ENCODE measurements around the gene OLFM1.
"Not testable (repeated sequence)": the region's sequence is repeated elsewhere in the genome, so short reads cannot be mapped to it uniquely, and the experiment has no call there.

Gene OLFM1

DNA sequence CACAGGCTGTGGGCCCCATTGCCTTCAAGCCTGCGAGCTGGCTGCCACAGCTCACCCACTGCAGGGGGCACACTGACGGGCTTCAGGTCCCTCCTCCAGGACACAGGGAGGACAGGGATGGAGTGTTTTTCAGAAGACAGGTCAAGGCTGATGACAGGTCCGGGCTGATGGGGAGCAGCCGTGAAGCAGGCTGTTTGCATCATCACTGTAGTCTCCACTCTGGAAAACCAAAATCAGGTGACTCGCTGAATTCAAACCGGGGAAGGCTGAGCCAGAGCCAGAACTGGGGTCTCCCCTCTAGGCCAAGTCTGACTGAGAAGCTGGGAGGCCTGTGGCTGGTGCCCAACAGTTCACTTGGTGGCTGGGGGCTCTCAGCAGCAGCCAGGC lies 48.5 kb downstream of the OLFM1 start:
- H3K27me3 Mint-ChIP-seq, result peaks cover 45% of the 10 kb centered on the region
- H3K27ac Mint-ChIP-seq, result no peak overlapping the region
- H3K9me3 Mint-ChIP-seq, result no peaks in the 10 kb centered on the region
- ATAC-seq, result no peak
- H3K36me3 Mint-ChIP-seq, result no peaks in the 10 kb centered on the region
- no peaks in the 10 kb centered on the region for H3K4me1 Mint-ChIP-seq
- H3K4me3 Mint-ChIP-seq, result no peak overlapping the region

DNA sequence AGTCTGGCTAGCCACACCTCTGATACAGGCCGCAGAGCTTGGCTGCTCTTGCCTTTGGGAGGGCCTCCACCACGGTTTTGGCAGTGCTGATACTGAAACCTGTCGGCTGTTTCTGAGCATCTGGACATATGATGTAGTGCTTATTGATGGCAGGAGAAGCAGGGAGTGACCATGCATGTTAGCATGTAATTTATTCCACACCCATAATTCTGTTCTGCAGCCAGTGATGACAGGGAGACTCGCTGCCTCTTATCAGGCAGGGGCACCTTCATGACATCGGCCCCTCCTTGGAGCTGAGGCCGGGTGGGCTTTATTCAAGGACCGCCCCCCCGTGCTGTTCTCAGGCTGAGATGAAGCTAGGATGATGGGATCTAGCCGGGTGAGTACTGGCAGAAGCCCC lies 49.0 kb downstream of the OLFM1 start:
- Mint-ChIP-seq H3K27me3 (peaks cover 40% of the 10 kb centered on the region), H3K9me3 (no peaks in the 10 kb centered on the region), H3K36me3 (no peaks in the 10 kb centered on the region), H3K4me1 (no peaks in the 10 kb centered on the region), H3K27ac (no peak overlapping the region), H3K4me3 (no peak overlapping the region)
- ATAC-seq, result no peak

DNA sequence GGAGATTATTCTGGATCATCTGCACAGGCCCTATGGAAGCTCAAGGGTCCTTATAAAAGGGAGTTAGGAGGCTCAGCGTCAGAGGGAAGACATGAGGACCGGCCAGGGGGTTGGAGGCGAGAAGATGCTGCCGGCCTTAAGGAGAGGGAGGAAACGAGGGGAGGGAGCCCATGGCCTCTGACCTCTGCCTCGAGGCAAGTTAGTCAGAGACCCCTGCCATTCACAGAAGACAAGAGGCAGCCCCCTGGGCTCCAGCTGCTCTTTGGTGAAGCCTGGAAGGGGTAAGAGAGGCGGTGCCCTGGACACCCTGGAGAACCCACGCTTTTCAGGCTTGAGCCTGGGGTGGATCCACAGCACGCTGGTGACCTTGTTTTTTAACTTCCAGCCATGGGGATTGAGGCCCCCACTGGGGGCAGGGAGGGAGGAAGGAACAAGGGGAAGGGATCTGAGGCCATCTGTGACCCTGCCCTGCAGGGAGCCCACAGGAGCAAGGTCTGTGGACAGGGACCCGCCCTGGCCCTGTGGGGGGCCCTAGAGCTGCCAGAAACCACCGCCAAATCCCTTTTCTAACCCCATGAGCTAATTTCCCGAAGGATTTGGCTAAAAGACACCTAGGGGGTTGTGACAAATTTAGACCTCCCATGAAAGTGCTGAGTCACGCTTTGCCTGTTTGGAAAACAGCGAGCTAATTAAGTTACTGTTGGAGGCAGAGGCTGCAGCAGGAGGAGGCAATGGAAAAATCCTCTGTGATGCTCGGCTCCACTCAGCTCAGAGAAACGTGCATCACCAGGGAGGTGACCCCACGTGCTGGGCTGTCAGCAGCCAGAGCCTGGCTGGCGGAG lies 49.7 kb downstream of the OLFM1 start:
- H3K9me3 Mint-ChIP-seq, result no peaks in the 10 kb centered on the region
- ATAC-seq, result no peak
- H3K36me3 Mint-ChIP-seq, result no peaks in the 10 kb centered on the region
- no peak overlapping the region for H3K27ac Mint-ChIP-seq
- H3K4me1 Mint-ChIP-seq, result no peaks in the 10 kb centered on the region
- H3K4me3 Mint-ChIP-seq, result no peak overlapping the region
- peaks cover 33% of the 10 kb centered on the region for H3K27me3 Mint-ChIP-seq

DNA sequence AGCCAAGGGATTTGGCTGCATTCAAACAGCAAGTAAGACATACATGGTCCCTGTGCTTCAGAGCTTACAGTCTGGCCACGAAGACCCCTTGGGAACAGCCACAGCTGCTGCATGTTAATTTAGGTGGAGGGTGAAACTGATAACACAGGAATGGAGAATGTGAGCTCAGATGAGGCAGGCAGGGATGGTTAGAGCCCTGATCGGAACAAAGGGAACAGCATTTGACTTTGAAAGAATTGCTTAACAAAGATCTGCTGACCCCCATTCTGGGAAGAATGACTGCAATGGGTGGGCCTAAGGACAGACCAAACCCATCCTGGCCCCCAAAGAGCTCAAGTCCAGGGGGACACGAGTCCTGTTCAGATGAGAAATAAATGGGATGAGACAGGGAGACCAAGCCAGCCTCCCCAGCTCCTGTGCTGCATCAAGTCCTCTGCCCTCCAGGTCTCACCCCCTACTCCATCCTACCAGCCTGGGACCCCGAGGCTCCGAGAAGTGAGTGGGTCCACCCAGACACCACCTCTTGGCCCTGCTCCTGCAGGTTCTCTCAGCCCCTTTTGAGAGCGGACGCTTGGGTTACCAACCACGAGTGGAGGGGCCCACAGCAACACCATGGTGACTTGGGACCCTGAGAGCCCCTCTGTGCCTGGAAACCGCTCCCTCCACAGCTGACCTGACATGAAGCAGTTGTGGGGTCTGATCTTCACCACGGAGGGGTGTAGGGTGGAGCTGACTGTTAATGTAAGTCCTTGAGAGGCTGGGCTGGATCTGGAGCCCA lies 50.8 kb downstream of the OLFM1 start:
- H3K27me3 Mint-ChIP-seq, result peaks cover 23% of the 10 kb centered on the region
- ATAC-seq, result no peak
- no peak overlapping the region for H3K27ac Mint-ChIP-seq
- no peaks in the 10 kb centered on the region for H3K9me3 Mint-ChIP-seq
- no peaks in the 10 kb centered on the region for H3K36me3 Mint-ChIP-seq
- H3K4me1 Mint-ChIP-seq, result no peaks in the 10 kb centered on the region
- no peak overlapping the region for H3K4me3 Mint-ChIP-seq

DNA sequence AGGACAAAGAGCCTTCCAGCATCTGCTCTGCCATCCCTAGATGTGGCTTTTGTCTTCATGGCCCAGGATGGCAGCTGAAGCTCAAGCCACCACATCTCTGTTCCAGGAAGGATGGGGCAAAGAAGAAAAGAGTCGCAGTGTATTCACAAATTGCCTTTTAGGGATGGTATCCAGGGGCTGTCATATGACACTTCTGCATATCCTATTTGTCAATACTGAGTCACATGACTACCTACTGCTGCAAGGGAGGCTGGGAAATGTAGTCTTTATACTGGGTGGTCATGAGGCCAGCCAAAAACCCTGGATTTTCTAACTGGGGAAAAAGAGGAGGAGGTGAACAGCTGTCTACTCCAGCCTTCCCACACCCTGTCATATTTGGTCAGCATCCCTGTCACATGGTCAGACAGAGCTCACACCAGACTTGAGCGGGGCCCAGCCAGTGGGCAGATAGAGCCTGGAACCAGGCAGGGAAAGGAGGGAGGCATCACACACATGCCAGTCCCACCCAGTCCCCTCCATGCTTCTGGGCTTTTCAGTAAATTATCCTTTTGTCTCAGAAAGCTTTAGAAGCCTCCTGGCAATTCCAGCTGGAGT lies 52.0 kb downstream of the OLFM1 start:
- no peaks in the 10 kb centered on the region for H3K9me3 Mint-ChIP-seq
- H3K27me3 Mint-ChIP-seq, result peaks cover 25% of the 10 kb centered on the region
- H3K36me3 Mint-ChIP-seq, result no peaks in the 10 kb centered on the region
- no peak overlapping the region for H3K27ac Mint-ChIP-seq
- no peak overlapping the region for H3K4me3 Mint-ChIP-seq
- no peak for ATAC-seq
- no peaks in the 10 kb centered on the region for H3K4me1 Mint-ChIP-seq

DNA sequence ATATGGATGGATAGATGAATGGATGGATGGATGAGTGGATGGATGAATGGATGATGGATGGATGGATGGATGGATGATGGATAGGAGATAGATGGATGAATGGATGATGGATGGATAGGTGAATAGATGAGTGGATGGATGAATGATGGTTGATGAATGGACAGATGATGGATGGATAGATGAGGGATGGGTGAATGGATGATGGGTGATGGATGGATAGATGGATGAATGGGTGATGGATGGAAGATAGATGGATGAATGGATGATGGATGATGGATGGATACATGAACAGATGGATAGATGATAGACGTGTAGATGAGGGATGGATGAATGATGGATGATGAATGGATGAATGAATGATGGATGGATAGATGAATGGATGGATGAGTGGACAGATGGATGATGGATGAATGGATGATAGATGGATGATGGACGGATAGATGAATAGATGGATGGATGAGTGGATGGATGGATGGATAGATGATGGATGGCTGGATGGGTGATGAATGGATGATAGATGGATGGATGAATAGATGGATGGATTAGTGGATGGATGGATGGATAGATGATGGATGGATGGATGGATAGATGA lies 53.8 kb downstream of the OLFM1 start:
- Mint-ChIP-seq H3K36me3 (no peaks in the 10 kb centered on the region), H3K27me3 (peaks cover 29% of the 10 kb centered on the region), H3K27ac (no peak overlapping the region), H3K4me3 (no peak overlapping the region), H3K9me3 (no peaks in the 10 kb centered on the region), H3K4me1 (no peaks in the 10 kb centered on the region)
- no peak for ATAC-seq

DNA sequence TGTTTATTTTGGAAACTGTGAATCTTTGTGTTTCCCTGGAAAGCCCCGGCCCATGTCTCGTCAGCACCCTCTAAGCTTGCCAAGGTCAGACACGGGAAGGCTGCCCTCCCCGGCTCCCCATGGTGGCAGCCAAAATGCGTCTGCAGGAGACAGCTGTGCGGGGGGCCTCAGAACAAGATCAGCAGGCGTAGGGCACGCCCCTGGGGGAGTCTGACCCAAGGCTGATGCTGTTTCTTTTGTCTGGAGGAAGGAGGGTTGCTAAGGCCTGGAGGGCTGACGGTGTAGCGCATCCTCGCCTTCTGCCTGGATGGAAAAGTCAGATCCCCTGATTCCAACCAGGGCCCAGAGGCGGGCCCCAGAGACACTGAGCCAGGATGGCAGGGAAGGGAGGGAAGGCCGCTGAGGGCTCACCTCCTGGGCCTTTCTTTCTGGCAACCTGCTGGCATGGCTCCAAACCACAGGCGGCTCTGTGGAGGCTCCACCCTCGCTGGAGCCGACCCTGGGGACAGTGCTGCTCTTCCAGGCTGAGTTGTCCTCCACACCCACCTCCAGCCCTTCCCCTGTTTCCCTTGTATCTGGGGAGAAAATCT lies 57.2 kb downstream of the OLFM1 start:
- ATAC-seq, result no peak
- no peaks in the 10 kb centered on the region for H3K4me1 Mint-ChIP-seq
- peaks cover 3% of the 10 kb centered on the region for H3K9me3 Mint-ChIP-seq
- H3K4me3 Mint-ChIP-seq, result no peak overlapping the region
- H3K27ac Mint-ChIP-seq, result no peak overlapping the region
- no peaks in the 10 kb centered on the region for H3K36me3 Mint-ChIP-seq
- H3K27me3 Mint-ChIP-seq, result peaks cover 29% of the 10 kb centered on the region

DNA sequence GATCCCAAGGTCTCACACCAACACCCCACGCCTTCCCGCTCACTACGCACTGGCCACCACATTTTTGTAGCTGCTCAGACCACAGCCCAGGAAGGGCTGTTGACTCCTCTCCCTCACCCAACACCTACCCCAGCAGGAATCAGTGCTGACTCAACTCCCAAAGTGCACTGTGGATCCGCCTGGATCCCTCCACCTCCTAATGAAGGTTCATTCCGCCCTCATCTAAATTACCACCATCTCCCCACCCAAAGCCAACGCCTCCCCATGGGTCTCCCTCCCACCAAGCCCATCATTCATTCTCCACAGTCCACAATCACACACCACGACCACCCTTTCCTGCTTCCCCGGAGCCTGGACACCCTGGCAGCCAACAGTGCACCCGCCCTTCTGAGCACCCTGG lies 57.8 kb downstream of the OLFM1 start:
- H3K27me3 Mint-ChIP-seq, result peaks cover 29% of the 10 kb centered on the region
- no peaks in the 10 kb centered on the region for H3K36me3 Mint-ChIP-seq
- no peaks in the 10 kb centered on the region for H3K4me1 Mint-ChIP-seq
- ATAC-seq, result no peak
- H3K4me3 Mint-ChIP-seq, result no peak overlapping the region
- H3K27ac Mint-ChIP-seq, result no peak overlapping the region
- H3K9me3 Mint-ChIP-seq, result peaks cover 3% of the 10 kb centered on the region

DNA sequence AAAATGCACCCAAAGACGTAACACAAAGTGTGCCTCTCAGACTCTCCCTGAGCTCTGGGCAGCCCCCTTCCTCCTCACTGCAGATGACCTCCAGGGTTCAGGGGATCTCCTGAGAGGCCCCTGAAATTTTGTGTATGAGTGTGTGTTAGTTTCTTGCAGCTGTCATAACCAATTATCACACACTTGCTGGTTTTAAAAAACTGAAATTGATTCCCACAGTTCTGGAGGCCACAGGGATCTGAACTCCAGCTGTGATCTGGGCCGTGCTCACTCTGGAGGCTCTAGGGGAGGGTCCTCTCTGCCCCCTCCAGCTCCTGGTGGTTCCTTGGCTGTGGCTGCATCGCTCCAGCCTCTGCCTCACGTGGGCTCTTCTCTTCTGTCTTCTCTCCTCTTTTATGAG lies 58.8 kb downstream of the OLFM1 start:
- peaks cover 29% of the 10 kb centered on the region for H3K27me3 Mint-ChIP-seq
- H3K4me1 Mint-ChIP-seq, result no peaks in the 10 kb centered on the region
- no peaks in the 10 kb centered on the region for H3K36me3 Mint-ChIP-seq
- H3K27ac Mint-ChIP-seq, result no peak overlapping the region
- H3K9me3 Mint-ChIP-seq, result peaks cover 7% of the 10 kb centered on the region
- no peak overlapping the region for H3K4me3 Mint-ChIP-seq
- no peak for ATAC-seq

DNA sequence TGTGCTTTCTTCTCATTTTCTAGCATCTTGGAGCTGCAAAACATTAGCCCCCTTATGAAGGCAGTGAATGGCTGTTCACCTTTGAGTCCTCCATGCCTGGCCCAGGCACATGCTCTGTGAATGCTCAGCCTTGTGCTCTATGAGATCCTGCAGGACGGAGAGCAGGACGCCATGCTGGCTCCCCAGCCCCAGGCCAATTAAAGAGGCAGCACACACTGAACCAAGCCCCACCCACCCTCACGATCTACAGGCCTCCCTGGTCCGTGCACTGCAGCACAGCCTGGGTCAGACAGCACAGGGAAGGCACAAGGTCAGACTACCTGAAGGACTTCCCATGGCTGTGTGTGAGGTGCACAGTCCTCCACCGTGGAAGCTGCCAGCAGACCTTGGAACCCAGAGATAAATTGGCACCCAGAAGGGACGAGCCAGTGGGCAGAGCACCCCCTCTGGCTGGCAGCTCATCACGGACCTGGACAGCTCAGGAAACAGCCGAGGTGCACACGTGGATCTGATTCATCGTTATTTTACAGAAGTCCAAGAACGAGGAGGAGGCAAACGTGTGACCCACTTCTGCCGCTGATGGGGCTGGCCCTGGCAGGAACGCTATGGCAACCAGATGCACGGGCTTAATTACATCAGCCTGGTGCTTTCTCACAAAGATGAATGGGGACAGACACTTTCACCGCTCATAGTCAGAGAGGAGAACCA lies 59.5 kb downstream of the OLFM1 start:
- H3K27ac Mint-ChIP-seq, result no peak overlapping the region
- no peaks in the 10 kb centered on the region for H3K4me1 Mint-ChIP-seq
- H3K36me3 Mint-ChIP-seq, result no peaks in the 10 kb centered on the region
- ATAC-seq, result no peak
- H3K4me3 Mint-ChIP-seq, result no peak overlapping the region
- H3K27me3 Mint-ChIP-seq, result peaks cover 29% of the 10 kb centered on the region
- H3K9me3 Mint-ChIP-seq, result peaks cover 12% of the 10 kb centered on the region

DNA sequence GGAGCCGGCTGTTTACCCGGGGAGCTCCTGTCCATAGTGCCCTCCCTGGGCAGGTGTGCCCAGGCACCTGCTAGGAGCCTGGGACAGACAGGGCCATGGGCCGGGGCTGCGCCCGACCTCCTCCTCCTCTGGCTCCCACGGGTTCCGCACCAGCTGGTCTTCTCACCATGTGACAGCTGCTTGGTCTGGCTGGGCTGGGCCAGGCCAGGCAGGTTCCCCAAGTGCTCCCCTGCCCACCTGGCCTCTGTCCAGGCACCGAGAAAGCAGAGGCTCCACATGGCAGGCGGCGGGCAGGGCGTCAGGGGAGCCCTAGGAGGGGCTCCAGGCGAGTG lies 60.0 kb downstream of the OLFM1 start:
- no peak for ATAC-seq
- Mint-ChIP-seq H3K27me3 (peaks cover 29% of the 10 kb centered on the region), H3K27ac (no peak overlapping the region), H3K9me3 (peaks cover 12% of the 10 kb centered on the region), H3K4me3 (no peak overlapping the region), H3K36me3 (no peaks in the 10 kb centered on the region), H3K4me1 (no peaks in the 10 kb centered on the region)

DNA sequence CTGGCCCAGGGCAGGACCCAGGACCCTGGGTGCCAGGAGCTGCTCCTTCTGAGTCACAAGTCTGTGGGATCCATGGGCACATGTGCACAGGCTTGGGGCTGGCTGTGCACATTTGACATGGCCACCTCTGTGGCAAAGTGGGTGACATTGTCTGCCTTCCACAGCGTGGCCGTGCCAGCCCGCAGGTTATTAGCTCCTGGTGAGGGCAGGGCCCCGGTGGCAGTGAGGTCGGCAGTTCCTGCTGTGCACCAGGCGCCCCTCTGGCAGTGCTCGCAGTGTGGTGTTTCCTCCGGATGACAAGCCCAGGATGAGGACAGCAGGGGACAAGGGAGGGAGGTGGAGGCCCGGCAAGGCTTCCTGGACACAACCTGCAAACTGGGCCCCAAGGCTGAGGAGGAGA lies 60.5 kb downstream of the OLFM1 start:
- ATAC-seq, result no peak
- peaks cover 12% of the 10 kb centered on the region for H3K9me3 Mint-ChIP-seq
- no peak overlapping the region for H3K27ac Mint-ChIP-seq
- no peak overlapping the region for H3K4me3 Mint-ChIP-seq
- H3K4me1 Mint-ChIP-seq, result no peaks in the 10 kb centered on the region
- no peaks in the 10 kb centered on the region for H3K36me3 Mint-ChIP-seq
- H3K27me3 Mint-ChIP-seq, result peaks cover 31% of the 10 kb centered on the region

DNA sequence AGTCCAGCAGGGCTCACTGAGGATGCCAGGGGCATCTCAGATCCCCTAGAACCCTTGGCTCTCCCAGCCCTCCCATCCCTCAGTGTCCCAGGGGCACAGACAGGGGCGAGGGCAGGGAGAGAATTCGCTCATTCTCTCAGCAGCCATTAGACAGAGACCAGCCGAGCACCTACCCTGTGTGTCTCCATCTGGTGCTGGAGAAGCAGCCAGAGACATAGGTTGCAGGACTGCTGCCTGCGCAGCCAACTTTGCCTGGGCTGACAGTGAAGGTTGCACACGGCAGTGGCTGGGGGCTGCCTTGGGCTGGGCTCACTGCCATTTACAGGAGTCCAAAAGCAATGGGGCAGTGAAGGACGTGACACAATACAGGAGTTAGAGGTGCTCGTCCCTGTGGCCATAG lies 60.9 kb downstream of the OLFM1 start:
- H3K27ac Mint-ChIP-seq, result no peak overlapping the region
- H3K9me3 Mint-ChIP-seq, result peaks cover 12% of the 10 kb centered on the region
- H3K27me3 Mint-ChIP-seq, result peaks cover 36% of the 10 kb centered on the region
- H3K4me3 Mint-ChIP-seq, result no peak overlapping the region
- H3K4me1 Mint-ChIP-seq, result no peaks in the 10 kb centered on the region
- ATAC-seq, result no peak
- H3K36me3 Mint-ChIP-seq, result no peaks in the 10 kb centered on the region

DNA sequence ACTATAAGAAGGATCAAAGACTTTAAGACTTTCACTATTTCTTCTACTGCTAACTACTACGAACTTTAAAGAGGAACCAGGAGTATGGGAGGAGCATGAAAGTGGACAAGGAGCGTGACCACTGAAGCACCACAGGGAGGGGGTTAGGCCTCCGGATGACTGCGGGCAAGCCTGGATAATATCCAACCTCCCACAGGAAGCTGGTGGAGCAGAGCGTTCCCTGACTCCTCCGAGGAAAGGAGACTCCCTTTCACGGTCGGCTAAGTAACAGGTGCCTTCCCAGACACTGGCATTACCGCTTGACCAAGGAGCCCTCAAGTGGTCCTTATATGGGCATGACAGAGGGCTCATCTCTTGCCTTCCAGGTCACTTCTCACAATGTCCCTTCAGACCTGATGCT lies 62.4 kb downstream of the OLFM1 start:
- not testable (repeated sequence) for H3K4me3 Mint-ChIP-seq, H3K36me3 Mint-ChIP-seq, H3K27ac Mint-ChIP-seq, ATAC-seq, H3K4me1 Mint-ChIP-seq
- H3K9me3 Mint-ChIP-seq, result peaks cover 12% of the 10 kb centered on the region
- H3K27me3 Mint-ChIP-seq, result peaks cover 38% of the 10 kb centered on the region

DNA sequence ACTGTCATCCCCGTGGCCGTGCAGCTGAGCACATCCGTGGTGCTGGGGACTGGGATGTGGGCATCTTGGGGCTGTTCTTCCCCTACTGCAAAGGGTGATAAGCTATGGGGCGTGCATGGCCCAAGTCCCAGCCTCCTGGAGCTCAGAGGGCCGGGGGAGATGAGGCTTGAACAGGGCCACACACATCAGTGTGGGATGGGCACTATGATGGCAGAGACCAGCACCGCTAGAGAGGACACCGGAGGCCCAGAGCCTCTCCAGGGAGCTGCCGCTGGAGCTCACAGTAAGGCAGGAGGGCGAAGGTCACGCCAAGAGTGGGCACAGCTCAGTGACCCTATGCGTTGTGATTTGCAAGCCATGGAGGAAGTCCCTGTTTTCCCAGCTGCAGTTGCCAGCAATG lies 63.5 kb downstream of the OLFM1 start:
- no peaks in the 10 kb centered on the region for H3K4me1 Mint-ChIP-seq
- H3K36me3 Mint-ChIP-seq, result no peaks in the 10 kb centered on the region
- ATAC-seq, result no peak
- H3K9me3 Mint-ChIP-seq, result peaks cover 12% of the 10 kb centered on the region
- peaks cover 29% of the 10 kb centered on the region for H3K27me3 Mint-ChIP-seq
- no peak overlapping the region for H3K4me3 Mint-ChIP-seq
- no peak overlapping the region for H3K27ac Mint-ChIP-seq
